ENCODE results near the gene AMOT.

The AMOT gene

DNA sequence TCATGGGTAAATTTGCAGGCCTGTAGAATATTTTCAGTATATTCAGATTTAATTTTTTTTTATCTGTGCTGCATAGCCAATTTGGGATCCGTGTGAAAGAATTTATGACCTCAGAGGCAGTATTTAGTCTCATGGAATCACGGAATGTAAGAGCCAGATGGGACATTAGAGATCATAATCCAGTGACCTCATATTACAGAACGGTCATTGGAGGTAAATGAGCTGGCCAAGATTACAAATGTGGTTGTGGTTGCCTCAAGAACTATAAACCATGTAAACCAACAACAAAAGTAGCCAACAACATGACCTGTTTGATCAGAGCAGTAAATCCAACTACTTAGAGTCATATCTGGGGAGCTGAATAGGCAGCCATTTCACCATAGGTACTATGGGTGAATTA, 71.6 kb downstream of the AMOT start:
- ChIA-PET POLR2A (no interaction called here), CTCF (interaction anchor here (1.1 kb wide), 1 partner anchor 8 kb away, joined by 3 read pairs; no protein-coding TSS in a partner anchor)
- Histone ChIP-seq H3K9me3 (ENCODE audit: control insufficient read depth, insufficient read depth, low read depth, low read length) (no peaks in the 10 kb centered on the region), H3K36me3 (ENCODE audit: control insufficient read depth in 2 of 2, insufficient read depth in 1 of 2, low read length in 2 of 2) (peaks cover 0 to under 1% of the 10 kb centered on the region in 2 experiments; a peak in 1 of 3 replicates), H3K4me1 (ENCODE audit: control insufficient read depth, insufficient read depth, low read length) (no peaks in the 10 kb centered on the region), H3K4me3 (ENCODE audit: low read depth, low read length) (no peak overlapping the region), H3K27ac (ENCODE audit: extremely low read depth, low read depth, low read length) (no peak overlapping the region)
- TF ChIP-seq ZNF354C (tag by site-specific recombination; IDR thresholded peaks at IDR 0.05; ENCODE audit: borderline replicate concordance, low read depth): no peak
- TF ChIP-seq ZBTB20 (tag by site-specific recombination; IDR thresholded peaks at IDR 0.05): no peak
- TF ChIP-seq ZNF654 (tag by site-specific recombination; IDR thresholded peaks at IDR 0.05; ENCODE audit: low read depth): no peak
- no peak for TF ChIP-seq GFI1B (tag by site-specific recombination; IDR thresholded peaks at IDR 0.05)
- no peak for TF ChIP-seq ZNF121 (tag by site-specific recombination; IDR thresholded peaks at IDR 0.05)
- TF ChIP-seq SP7 (tag by site-specific recombination; IDR thresholded peaks at IDR 0.05): no peak
- TF ChIP-seq ZNF514 (tag by site-specific recombination; IDR thresholded peaks at IDR 0.05): no peak
- no peak for TF ChIP-seq SETDB1 (IDR thresholded peaks at IDR 0.05; ENCODE audit: insufficient read length, low read length)
- TF ChIP-seq ZNF133 (tag by site-specific recombination; IDR thresholded peaks at IDR 0.05): no peak
- no peak for TF ChIP-seq ZNF398 (tag by site-specific recombination; IDR thresholded peaks at IDR 0.05)
- no peak for TF ChIP-seq ZNF248 (tag by site-specific recombination; IDR thresholded peaks at IDR 0.05)
- TF ChIP-seq ZNF76 (tag by site-specific recombination; IDR thresholded peaks at IDR 0.05; ENCODE audit: borderline replicate concordance, low read depth): no peak
- TF ChIP-seq, protein P1, sequence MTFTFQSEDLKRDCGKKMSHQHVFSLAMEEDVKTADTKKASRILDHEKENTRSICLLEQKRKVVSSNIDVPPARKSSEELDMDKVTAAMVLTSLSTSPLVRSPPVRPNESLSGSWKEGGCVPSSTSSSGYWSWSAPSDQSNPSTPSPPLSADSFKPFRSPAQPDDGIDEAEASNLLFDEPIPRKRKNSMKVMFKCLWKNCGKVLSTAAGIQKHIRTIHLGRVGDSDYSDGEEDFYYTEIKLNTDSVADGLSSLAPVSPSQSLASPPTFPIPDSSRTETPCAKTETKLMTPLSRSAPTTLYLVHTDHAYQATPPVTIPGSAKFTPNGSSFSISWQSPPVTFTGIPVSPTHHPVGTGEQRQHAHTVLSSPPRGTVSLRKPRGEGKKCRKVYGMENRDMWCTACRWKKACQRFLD (tag by site-specific recombination; IDR thresholded peaks at IDR 0.05): no peak
- TF ChIP-seq ZNF302 (tag by site-specific recombination; IDR thresholded peaks at IDR 0.05; ENCODE audit: low read depth): no peak
- no peak for TF ChIP-seq ZNF266 (tag by site-specific recombination; IDR thresholded peaks at IDR 0.05; ENCODE audit: low read depth)
- no peak for TF ChIP-seq ZNF221 (tag by site-specific recombination; IDR thresholded peaks at IDR 0.05; ENCODE audit: borderline replicate concordance)

DNA sequence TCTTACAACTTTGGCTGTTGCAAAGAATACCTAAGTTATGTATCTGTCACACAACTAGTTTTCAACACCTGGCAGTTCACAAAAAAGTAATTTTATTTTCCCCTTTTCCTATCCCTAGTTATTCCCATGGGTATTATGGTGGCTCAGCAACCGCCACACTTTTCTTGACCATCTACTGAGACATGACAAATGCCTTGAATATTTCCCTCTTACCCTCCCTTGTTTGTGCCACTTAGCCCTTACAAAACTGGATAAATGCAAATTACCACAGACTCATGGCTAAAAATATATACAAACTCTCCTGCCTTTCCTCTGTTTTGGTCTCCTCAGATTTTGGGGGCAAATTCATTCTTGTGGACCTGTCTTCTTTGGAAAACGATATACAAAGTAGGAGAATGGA, 72.1 kb downstream of the AMOT start:
- Histone ChIP-seq H3K4me3 (ENCODE audit: low read depth, low read length) (no peak overlapping the region), H3K4me1 (ENCODE audit: control insufficient read depth, insufficient read depth, low read length) (no peaks in the 10 kb centered on the region), H3K36me3 (ENCODE audit: control insufficient read depth in 2 of 2, insufficient read depth in 1 of 2, low read length in 2 of 2) (no peaks in the 10 kb centered on the region), H3K9me3 (ENCODE audit: control insufficient read depth, insufficient read depth, low read depth, low read length) (no peaks in the 10 kb centered on the region), H3K27ac (ENCODE audit: extremely low read depth, low read depth, low read length) (no peak overlapping the region)
- TF ChIP-seq ZNF600 (tag by site-specific recombination; IDR thresholded peaks at IDR 0.05) (no peak), ZFP41 (tag by site-specific recombination; IDR thresholded peaks at IDR 0.05; ENCODE audit: borderline replicate concordance) (no peak), KLF8 (tag by site-specific recombination; IDR thresholded peaks at IDR 0.05) (no peak), ZEB2 (tag by site-specific recombination; IDR thresholded peaks at IDR 0.05) (no peak), ZNF626 (tag by site-specific recombination; IDR thresholded peaks at IDR 0.05) (no peak), MZF1 (tag by site-specific recombination; IDR thresholded peaks at IDR 0.05; ENCODE audit: borderline replicate concordance) (no peak), ZNF473 (tag by site-specific recombination; IDR thresholded peaks at IDR 0.05) (no peak), ZNF645 (tag by site-specific recombination; IDR thresholded peaks at IDR 0.05) (no peak), ZNF404 (tag by site-specific recombination; IDR thresholded peaks at IDR 0.05) (no peak), ZNF214 (tag by site-specific recombination; IDR thresholded peaks at IDR 0.05; ENCODE audit: borderline replicate concordance) (no peak), ZBTB20 (tag by site-specific recombination; IDR thresholded peaks at IDR 0.05) (no peak), ZNF221 (tag by site-specific recombination; IDR thresholded peaks at IDR 0.05; ENCODE audit: borderline replicate concordance) (no peak), ZNF426 (tag by site-specific recombination; IDR thresholded peaks at IDR 0.05) (no peak)
- TF ChIP-seq, protein P2, sequence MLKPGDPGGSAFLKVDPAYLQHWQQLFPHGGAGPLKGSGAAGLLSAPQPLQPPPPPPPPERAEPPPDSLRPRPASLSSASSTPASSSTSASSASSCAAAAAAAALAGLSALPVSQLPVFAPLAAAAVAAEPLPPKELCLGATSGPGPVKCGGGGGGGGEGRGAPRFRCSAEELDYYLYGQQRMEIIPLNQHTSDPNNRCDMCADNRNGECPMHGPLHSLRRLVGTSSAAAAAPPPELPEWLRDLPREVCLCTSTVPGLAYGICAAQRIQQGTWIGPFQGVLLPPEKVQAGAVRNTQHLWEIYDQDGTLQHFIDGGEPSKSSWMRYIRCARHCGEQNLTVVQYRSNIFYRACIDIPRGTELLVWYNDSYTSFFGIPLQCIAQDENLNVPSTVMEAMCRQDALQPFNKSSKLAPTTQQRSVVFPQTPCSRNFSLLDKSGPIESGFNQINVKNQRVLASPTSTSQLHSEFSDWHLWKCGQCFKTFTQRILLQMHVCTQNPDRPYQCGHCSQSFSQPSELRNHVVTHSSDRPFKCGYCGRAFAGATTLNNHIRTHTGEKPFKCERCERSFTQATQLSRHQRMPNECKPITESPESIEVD (tag by site-specific recombination; IDR thresholded peaks at IDR 0.05): no peak
- CTCF ChIA-PET: interaction anchor here (1.1 kb wide), 1 partner anchor 8 kb away, joined by 3 read pairs; no protein-coding TSS in a partner anchor
- POLR2A ChIA-PET: no interaction called here
